Measurements from ENCODE around the gene RHBDL2.

DNA sequence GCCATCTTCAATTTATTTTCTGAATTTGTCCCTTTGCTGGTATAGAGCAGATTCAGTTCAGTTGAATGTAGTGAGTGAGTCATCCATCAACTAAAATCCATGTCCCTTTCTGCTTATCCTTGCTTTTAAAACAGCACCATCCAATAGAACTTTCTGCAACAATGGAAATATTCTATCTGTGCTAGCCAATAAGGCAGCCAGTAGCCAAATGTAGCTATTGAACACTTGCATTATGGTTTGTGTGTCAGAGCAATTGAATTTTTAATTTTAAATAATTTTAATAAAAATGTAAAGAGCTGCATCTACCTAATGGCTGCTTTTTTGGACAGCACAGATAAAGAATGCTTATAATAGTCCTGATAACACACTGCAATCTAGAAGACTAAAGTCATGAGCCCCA, 60.1 kb downstream of the RHBDL2 start, which contains the start of gene GJA9:
- TF ChIP-seq HDAC3 (IDR thresholded peaks at IDR 0.05; ENCODE audit: borderline replicate concordance, partially characterized antibody) (no peak), NR2C2 (CRISPR knock-in tag; IDR thresholded peaks at IDR 0.05) (no peak), NR2C2 (tag; IDR thresholded peaks at IDR 0.05) (no peak), MBD2 (IDR thresholded peaks at IDR 0.05; ENCODE audit: borderline replicate concordance, low read depth) (no peak), POLR2A (conservative IDR thresholded peaks at IDR 0.05) (no peak)
- TF ChIP-seq, protein P1, sequence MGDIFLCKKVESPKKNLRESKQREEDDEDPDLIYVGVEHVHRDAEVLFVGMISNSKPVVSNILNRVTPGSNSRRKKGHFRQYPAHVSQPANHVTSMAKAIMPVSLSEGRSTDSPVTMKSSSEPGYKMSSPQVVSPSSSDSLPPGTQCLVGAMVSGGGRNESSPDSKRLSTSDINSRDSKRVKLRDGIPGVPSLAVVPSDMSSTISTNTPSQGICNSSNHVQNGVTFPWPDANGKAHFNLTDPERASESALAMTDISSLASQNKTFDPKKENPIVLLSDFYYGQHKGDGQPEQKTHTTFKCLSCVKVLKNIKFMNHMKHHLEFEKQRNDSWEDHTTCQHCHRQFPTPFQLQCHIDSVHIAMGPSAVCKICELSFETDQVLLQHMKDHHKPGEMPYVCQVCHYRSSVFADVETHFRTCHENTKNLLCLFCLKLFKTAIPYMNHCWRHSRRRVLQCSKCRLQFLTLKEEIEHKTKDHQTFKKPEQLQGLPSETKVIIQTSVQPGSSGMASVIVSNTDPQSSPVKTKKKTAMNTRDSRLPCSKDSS (IDR thresholded peaks at IDR 0.05; ENCODE audit: low read depth, partially characterized antibody): no peak
- TF ChIP-seq, protein P2, sequence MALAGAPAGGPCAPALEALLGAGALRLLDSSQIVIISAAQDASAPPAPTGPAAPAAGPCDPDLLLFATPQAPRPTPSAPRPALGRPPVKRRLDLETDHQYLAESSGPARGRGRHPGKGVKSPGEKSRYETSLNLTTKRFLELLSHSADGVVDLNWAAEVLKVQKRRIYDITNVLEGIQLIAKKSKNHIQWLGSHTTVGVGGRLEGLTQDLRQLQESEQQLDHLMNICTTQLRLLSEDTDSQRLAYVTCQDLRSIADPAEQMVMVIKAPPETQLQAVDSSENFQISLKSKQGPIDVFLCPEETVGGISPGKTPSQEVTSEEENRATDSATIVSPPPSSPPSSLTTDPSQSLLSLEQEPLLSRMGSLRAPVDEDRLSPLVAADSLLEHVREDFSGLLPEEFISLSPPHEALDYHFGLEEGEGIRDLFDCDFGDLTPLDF (CRISPR knock-in tag; IDR thresholded peaks at IDR 0.05): no peak

Measured in K562 (cell line).